ENCODE data around the gene MCEMP1.

The MCEMP1 gene

DNA sequence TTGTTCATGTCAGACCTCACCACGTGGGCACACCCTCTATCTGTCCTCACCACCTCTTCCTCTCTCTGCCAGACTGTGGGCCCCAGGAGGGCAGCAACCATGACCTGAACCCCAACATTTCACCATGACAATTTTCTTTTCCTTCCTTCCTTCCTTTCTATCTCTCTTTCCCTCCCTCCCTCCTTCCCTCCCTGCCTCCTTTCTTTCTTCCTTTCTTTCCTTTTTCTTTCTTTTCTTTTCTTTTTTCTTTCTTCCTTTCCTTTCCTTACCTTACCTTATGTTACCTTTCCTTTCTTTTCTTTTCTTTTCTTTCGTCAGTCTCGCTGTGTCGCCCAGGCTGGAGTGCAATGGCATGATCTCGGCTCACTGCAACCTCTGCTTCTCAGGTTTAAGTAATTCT lies 33.7 kb downstream of the MCEMP1 start:
- H3K9me3 ChIP-seq (ENCODE audit: control insufficient read depth, low read length), result no peaks in the 10 kb centered on the region
- no peaks in the 10 kb centered on the region for H3K36me3 ChIP-seq (ENCODE audit: control insufficient read depth, insufficient read depth, low read length)
- no peak overlapping the region for H3K4me3 ChIP-seq (ENCODE audit: low read depth, low read length)
- H2AFZ ChIP-seq, result no peak overlapping the region
- H3K79me2 ChIP-seq, result no peaks in the 10 kb centered on the region
- no peak overlapping the region for H3K27ac ChIP-seq
- no peaks in the 10 kb centered on the region for H3K4me1 ChIP-seq
- TF ChIP-seq, protein P1, sequence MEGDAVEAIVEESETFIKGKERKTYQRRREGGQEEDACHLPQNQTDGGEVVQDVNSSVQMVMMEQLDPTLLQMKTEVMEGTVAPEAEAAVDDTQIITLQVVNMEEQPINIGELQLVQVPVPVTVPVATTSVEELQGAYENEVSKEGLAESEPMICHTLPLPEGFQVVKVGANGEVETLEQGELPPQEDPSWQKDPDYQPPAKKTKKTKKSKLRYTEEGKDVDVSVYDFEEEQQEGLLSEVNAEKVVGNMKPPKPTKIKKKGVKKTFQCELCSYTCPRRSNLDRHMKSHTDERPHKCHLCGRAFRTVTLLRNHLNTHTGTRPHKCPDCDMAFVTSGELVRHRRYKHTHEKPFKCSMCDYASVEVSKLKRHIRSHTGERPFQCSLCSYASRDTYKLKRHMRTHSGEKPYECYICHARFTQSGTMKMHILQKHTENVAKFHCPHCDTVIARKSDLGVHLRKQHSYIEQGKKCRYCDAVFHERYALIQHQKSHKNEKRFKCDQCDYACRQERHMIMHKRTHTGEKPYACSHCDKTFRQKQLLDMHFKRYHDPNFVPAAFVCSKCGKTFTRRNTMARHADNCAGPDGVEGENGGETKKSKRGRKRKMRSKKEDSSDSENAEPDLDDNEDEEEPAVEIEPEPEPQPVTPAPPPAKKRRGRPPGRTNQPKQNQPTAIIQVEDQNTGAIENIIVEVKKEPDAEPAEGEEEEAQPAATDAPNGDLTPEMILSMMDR (IDR thresholded peaks at IDR 0.05), result no peak
- no peaks in the 10 kb centered on the region for H3K27me3 ChIP-seq (ENCODE audit: control insufficient read depth, insufficient read depth, low read length)
- H3K4me2 ChIP-seq (ENCODE audit: low read length), result no peak overlapping the region
- H3K9ac ChIP-seq, result no peak overlapping the region

DNA sequence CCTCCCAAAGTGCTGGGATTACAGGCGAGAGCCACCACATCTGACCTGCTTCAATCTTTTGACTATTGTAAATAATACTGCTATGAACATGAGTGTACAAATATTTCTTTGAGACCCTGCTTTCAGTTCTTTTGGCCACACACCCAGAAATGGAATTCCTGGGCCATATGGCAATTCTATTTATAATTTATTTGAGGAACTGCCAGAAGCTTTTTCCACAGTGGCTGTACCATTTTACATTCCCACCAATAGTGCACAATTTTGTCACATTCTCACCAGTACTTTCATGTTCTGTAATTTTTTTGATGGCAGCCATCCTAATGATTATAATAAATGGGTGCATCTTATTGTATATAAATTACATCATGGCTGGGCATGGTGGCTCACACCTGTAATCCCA lies 38.8 kb downstream of the MCEMP1 start:
- Histone ChIP-seq H3K9me3 (ENCODE audit: control insufficient read depth, low read length) (no peaks in the 10 kb centered on the region), H3K4me1 (no peaks in the 10 kb centered on the region), H3K4me2 (ENCODE audit: low read length) (no peak overlapping the region), H3K79me2 (no peaks in the 10 kb centered on the region), H2AFZ (no peak overlapping the region), H3K36me3 (ENCODE audit: control insufficient read depth, insufficient read depth, low read length) (no peaks in the 10 kb centered on the region), H3K27me3 (ENCODE audit: control insufficient read depth, insufficient read depth, low read length) (no peaks in the 10 kb centered on the region), H3K9ac (no peak overlapping the region), H3K27ac (no peak overlapping the region), H3K4me3 (ENCODE audit: low read depth, low read length) (no peak overlapping the region)
- TF ChIP-seq, protein P1 (IDR thresholded peaks at IDR 0.05), result no peak

DNA sequence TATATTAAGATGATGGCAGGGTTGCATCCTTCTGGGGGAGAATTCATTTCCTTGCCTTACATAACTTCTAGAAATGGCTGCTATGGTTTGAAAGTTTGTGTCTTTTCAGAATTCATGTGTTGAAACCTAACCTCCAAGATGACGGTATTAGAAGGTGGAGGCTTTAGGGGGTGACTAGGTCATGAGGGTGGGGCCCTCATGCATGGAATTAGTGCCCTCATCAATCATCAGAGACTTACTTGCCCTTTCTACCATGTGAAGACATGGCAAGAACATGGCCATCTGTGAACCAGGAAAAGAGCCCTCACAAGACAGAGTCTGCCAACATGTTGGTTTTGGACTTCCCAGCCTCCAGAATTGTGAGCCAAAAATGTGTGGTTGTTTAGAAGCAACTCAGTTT lies 39.9 kb downstream of the MCEMP1 start:
- H3K4me2 ChIP-seq (ENCODE audit: low read length), result no peak overlapping the region
- no peaks in the 10 kb centered on the region for H3K4me1 ChIP-seq
- TF ChIP-seq, protein P1 (IDR thresholded peaks at IDR 0.05), result no peak
- no peaks in the 10 kb centered on the region for H3K9me3 ChIP-seq (ENCODE audit: control insufficient read depth, low read length)
- no peak overlapping the region for H3K4me3 ChIP-seq (ENCODE audit: low read depth, low read length)
- H3K9ac ChIP-seq, result no peak overlapping the region
- no peak overlapping the region for H3K27ac ChIP-seq
- no peaks in the 10 kb centered on the region for H3K79me2 ChIP-seq
- no peaks in the 10 kb centered on the region for H3K27me3 ChIP-seq (ENCODE audit: control insufficient read depth, insufficient read depth, low read length)
- no peak overlapping the region for H2AFZ ChIP-seq
- H3K36me3 ChIP-seq (ENCODE audit: control insufficient read depth, insufficient read depth, low read length), result no peaks in the 10 kb centered on the region

DNA sequence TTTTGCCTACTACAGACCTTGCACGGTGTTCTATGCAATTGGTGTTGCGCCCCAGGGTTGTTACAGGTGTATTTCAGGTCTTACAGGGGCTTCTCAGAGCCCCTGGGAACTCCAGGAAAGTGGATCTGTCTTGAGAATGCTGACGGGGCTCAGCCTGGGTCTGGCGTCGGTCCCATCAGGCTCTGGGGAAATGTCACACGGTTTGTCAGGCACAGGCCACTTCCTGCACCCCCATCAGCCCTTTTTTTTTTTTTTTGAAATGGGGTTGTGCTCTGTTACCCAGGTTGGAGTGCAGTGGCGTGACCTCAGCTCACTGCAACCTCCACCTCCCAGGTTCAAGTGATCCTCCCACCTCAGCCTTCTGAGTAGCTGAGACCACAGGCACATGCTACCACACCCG lies 41.8 kb downstream of the MCEMP1 start:
- no peak overlapping the region for H2AFZ ChIP-seq
- no peaks in the 10 kb centered on the region for H3K27me3 ChIP-seq (ENCODE audit: control insufficient read depth, insufficient read depth, low read length)
- H3K9ac ChIP-seq, result no peak overlapping the region
- no peak overlapping the region for H3K27ac ChIP-seq
- H3K36me3 ChIP-seq (ENCODE audit: control insufficient read depth, insufficient read depth, low read length), result no peaks in the 10 kb centered on the region
- no peak overlapping the region for H3K4me3 ChIP-seq (ENCODE audit: low read depth, low read length)
- no peaks in the 10 kb centered on the region for H3K79me2 ChIP-seq
- no peaks in the 10 kb centered on the region for H3K4me1 ChIP-seq
- no peak overlapping the region for H3K4me2 ChIP-seq (ENCODE audit: low read length)
- TF ChIP-seq, protein P1 (IDR thresholded peaks at IDR 0.05), result no peak
- no peaks in the 10 kb centered on the region for H3K9me3 ChIP-seq (ENCODE audit: control insufficient read depth, low read length)

DNA sequence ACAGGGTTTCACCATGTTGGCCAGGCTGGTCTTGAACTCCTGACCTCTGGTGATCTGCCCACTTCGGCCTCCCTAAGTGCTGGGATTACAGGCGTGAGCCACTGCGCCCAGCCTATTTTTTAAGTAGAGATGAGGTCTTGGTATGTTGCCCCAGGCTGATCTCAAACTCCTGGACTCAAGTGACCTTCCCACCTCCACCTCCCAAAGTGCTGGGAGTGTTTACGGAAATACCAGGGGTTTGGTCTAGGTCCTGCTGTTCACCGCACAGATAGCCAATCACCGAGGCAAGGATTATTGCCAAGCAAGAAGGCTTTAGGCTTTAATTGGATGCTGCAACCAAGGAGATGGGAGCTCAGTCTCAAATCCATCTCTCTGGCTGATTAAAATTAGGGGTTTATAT lies 43.5 kb downstream of the MCEMP1 start:
- Histone ChIP-seq H2AFZ (no peak overlapping the region), H3K4me3 (ENCODE audit: low read depth, low read length) (no peak overlapping the region), H3K4me1 (no peaks in the 10 kb centered on the region), H3K79me2 (no peaks in the 10 kb centered on the region), H3K27ac (no peak overlapping the region), H3K9me3 (ENCODE audit: control insufficient read depth, low read length) (no peaks in the 10 kb centered on the region), H3K27me3 (ENCODE audit: control insufficient read depth, insufficient read depth, low read length) (no peaks in the 10 kb centered on the region), H3K9ac (no peak overlapping the region), H3K4me2 (ENCODE audit: low read length) (no peak overlapping the region), H3K36me3 (ENCODE audit: control insufficient read depth, insufficient read depth, low read length) (no peaks in the 10 kb centered on the region)
- TF ChIP-seq, protein P1 (IDR thresholded peaks at IDR 0.05), result no peak

Data from parathyroid adenoma (tissue), 2 donors.